ENCODE results near the gene MYO10.

Gene MYO10

DNA sequence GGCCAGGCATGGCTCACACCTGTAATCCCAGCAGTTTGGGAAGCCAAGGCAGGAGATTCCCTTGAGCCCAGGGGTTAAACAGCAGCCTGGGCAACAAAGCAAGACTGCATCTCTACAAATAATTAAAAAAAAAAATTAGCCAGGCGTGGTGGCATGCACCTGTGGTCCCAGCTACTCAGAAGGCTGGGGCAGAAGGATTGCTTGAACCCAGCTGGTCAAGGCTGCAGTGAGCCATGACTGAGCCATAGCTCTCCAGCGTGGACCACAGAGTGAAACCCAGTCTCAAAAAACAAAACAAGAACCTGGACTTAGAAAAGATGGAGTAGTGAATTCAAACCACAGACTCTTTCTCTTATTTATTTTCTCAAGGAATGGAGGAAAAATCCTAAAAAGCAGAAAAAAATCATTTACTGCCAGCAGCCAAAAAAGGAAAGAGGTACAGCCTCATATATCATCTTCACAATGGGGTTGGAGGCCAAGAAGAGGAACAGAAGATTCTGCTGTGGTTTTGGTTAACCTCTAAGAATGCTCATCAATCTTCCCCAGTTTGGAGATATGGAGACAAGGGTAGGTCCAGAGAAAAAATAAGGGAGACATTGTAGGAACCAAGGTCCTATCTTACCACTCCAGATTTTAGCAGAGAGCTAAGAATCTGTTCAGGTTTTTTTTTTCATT lies 40.0 kb upstream of the MYO10 start:
- TF ChIP-seq, protein P1, sequence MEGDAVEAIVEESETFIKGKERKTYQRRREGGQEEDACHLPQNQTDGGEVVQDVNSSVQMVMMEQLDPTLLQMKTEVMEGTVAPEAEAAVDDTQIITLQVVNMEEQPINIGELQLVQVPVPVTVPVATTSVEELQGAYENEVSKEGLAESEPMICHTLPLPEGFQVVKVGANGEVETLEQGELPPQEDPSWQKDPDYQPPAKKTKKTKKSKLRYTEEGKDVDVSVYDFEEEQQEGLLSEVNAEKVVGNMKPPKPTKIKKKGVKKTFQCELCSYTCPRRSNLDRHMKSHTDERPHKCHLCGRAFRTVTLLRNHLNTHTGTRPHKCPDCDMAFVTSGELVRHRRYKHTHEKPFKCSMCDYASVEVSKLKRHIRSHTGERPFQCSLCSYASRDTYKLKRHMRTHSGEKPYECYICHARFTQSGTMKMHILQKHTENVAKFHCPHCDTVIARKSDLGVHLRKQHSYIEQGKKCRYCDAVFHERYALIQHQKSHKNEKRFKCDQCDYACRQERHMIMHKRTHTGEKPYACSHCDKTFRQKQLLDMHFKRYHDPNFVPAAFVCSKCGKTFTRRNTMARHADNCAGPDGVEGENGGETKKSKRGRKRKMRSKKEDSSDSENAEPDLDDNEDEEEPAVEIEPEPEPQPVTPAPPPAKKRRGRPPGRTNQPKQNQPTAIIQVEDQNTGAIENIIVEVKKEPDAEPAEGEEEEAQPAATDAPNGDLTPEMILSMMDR (IDR thresholded peaks at IDR 0.05), result no peak

DNA sequence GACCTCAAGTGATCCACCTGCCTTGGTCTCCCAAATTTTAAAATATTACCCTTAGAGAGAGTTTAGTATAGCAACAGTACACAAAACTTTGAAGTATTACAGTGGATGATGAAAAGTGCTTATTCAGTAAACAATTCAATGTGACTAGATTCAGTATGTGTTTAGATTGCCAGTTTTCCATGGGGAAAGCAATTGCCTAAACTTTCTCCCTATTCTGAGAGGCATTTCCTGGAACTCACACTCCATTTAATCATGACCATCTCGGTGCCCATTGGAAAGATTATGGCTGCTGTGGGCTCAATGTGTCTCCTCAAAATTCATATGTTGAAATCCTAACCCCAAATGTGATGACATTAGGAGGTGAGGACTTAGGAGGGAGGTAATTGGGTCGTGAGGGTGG lies 38.9 kb upstream of the MYO10 start:
- TF ChIP-seq, protein P1 (IDR thresholded peaks at IDR 0.05), result no peak

DNA sequence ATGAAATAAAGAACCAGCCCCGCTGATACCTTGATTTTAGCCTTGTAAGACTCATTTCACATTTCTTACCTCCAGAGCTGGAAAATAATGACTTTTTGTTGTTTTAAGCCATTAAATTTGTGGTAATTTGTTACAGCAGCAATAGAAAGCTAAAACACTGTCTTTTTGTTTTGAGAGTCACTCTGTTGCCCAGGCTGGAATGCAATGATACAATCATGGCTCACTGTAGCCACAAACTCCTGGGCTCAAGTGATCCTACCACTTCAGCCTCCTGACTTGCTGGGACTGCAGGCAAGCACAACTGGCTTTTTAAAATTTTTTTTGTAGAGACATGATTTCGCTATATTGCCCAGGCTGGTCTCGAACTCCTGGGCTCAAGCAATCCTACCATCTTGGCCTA lies 34.7 kb upstream of the MYO10 start:
- TF ChIP-seq, protein P1 (IDR thresholded peaks at IDR 0.05), result no peak

DNA sequence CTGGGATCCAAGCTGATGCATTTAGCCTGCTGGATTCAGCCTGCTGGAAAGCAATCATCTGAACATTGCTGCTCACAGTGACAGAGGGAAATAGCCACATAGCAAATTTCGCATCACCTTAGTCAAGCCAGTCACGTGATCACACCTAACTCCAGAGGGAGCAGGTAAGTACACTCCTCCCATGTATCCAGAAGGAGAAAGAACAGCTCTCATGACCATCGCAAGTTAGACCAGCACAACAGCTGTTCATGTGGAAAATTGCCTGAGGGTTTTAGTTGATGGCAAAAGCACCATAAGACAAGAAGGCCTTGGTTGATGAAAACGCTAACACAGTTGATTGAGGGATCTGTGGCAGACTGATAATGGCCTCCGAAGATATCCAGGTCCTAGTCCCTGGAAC lies 34.2 kb upstream of the MYO10 start:
- TF ChIP-seq, protein P1 (IDR thresholded peaks at IDR 0.05), result no peak

DNA sequence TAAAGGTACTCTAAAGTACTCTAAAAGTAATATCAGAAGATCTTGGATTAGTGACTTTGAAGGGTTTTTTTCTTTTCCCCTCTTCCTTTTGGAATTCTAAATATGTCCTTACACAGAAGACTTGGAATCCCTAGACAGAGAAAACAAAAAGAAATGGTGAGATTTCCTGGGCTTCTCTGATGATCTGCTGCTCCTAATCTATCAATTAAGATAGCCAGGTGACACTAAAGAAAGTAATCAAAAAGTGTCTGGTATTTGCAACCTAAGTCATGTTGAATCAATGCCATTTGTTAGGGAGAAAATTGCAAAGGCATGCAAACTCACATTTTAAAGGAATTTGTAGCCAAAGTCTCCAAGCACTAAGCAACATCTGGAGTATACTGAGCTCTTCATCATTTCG lies 29.5 kb upstream of the MYO10 start:
- TF ChIP-seq, protein P1 (IDR thresholded peaks at IDR 0.05), result no peak

DNA sequence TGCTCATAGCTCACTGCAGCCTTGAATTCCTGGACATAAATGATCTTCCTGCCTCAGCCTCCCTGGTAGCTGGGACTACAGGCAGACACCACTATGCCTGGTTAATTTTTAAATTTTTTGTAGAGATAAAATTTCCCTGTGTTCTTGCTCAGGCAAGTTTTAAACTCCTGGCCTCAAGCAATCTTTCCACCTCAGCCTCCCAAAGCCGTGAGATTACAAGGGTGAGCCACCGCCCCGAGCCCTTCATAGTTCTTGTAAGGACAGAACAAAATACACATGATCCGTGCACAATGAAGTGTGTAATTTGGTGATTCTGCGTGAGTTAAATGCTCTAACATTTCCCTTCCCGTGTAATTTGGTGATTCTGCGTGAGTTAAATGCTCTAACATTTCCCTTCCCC lies 27.7 kb upstream of the MYO10 start:
- TF ChIP-seq, protein P1 (IDR thresholded peaks at IDR 0.05), result no peak

DNA sequence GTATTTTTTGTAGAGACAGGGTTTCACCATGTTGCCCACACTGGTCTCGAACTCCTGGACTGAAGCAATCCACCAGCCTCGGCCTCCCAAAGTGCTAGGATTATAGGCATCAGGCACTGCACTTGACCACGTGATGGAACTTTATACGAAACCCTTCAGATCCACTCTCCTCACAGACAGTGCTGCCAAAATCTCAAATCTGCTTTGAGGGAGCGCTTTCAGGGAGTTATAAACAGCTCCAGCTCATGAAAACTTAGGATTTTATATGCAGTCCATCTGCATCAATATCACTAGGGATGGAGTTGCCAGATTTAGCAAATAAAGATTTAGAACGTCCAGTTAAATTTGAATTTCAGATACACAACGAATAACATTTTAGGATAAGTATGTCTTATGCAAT lies 25.0 kb upstream of the MYO10 start:
- TF ChIP-seq, protein P1 (IDR thresholded peaks at IDR 0.05), result no peak

Measured in LNCAP (cell line).